ENCODE measurements around the gene CPLX1. TPM values are rescaled to one million over a fixed set of nuclear protein-coding genes. Genes with fewer than 3 reads are reported as not detected.

The CPLX1 gene
- total RNA-seq, 1 donor from 2014 or later = not detected

DNA sequence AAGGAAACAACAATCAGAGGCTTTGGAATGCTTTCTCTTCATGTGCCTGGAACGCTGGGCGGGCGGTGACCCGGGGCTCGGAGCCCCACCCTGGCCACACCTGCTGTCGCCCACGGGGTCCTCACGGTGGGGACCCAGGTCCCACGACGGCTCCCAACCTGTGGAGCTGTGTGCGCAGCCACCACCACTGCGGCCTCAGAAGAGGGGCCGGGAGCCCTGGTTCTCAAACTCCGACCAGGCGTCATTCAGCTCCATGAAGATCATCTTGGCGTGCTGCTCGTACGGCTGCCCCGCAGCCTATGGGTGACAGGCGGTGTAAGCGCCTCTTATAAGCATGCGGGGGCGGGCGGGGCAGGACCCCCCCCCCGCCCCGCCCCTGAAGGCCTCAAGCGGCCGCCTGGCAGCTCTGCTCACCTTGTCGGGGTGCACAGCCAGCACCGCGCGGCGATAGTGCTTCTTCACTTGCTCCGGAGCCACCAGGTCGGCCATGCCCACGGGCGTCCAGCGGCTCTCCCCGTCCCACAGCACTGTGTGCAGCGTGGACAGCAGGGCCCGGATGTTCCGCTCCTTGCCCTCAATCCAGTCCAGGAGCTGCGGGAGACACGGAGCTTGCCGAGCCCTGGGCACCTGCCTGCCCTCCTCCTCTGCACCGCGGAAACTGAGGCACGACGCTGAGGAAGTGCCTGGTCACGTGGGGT is 23.7 kb upstream of the CPLX1 start:
- H3K27me3 Mint-ChIP-seq (ENCODE audit: low read depth) = no peaks in the 10 kb centered on the region
- H3K4me3 Mint-ChIP-seq (ENCODE audit: unreplicated experiment) = no peak overlapping the region
- TF ChIP-seq, protein P1, sequence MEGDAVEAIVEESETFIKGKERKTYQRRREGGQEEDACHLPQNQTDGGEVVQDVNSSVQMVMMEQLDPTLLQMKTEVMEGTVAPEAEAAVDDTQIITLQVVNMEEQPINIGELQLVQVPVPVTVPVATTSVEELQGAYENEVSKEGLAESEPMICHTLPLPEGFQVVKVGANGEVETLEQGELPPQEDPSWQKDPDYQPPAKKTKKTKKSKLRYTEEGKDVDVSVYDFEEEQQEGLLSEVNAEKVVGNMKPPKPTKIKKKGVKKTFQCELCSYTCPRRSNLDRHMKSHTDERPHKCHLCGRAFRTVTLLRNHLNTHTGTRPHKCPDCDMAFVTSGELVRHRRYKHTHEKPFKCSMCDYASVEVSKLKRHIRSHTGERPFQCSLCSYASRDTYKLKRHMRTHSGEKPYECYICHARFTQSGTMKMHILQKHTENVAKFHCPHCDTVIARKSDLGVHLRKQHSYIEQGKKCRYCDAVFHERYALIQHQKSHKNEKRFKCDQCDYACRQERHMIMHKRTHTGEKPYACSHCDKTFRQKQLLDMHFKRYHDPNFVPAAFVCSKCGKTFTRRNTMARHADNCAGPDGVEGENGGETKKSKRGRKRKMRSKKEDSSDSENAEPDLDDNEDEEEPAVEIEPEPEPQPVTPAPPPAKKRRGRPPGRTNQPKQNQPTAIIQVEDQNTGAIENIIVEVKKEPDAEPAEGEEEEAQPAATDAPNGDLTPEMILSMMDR (IDR thresholded peaks at IDR 0.05) = no peak
- no peaks in the 10 kb centered on the region for H3K9me3 Mint-ChIP-seq (ENCODE audit: low read depth)
- no peak overlapping the region for H3K27ac Mint-ChIP-seq (ENCODE audit: unreplicated experiment)
- peaks cover 25% of the 10 kb centered on the region for H3K36me3 Mint-ChIP-seq (ENCODE audit: low read depth)
- peaks cover 5% of the 10 kb centered on the region for H3K4me1 Mint-ChIP-seq (ENCODE audit: low read depth)
- peak; percentile 87 for DNase-seq (ENCODE audit: low spot score)

DNA sequence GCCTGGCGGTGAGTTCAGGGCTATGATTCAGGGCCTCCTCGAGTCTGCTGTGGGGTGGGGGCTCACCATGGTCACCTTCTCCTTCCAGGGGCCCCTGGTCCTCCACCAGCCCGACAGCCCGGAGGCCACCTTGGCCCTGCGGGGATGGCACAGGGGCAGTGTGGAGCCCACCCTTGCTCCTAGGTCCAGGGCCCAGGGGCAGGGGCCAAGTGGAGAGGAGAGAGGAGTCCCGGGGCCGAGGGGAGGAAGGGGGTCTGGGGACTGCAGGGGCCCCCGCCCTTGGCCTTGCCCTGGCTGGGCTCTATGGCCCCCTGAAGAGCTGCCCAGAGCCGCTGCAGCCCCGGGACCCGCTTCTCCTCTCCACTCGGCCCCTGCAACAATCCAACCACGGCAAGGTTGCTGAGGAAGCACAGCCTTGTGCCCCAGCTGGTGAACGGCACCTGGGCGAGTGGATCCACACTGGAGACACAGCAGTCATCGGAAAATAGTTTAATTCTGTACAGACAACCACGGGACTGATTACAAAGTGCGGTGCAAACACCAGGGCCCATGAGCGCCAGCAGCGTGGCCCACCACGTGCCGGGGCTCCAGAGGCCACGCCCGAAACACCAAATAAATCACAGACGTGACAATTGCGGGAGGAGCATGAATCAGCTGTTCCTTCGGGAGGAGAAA is 23.0 kb upstream of the CPLX1 start:
- Mint-ChIP-seq H3K9me3 (ENCODE audit: low read depth) (no peaks in the 10 kb centered on the region), H3K4me1 (ENCODE audit: low read depth) (peaks cover 5% of the 10 kb centered on the region), H3K27me3 (ENCODE audit: low read depth) (no peaks in the 10 kb centered on the region), H3K4me3 (ENCODE audit: unreplicated experiment) (no peak overlapping the region), H3K27ac (ENCODE audit: unreplicated experiment) (no peak overlapping the region), H3K36me3 (ENCODE audit: low read depth) (peaks cover 22% of the 10 kb centered on the region)
- DNase-seq (ENCODE audit: low spot score) = peak; percentile 83
- TF ChIP-seq, protein P1 (IDR thresholded peaks at IDR 0.05) = no peak

DNA sequence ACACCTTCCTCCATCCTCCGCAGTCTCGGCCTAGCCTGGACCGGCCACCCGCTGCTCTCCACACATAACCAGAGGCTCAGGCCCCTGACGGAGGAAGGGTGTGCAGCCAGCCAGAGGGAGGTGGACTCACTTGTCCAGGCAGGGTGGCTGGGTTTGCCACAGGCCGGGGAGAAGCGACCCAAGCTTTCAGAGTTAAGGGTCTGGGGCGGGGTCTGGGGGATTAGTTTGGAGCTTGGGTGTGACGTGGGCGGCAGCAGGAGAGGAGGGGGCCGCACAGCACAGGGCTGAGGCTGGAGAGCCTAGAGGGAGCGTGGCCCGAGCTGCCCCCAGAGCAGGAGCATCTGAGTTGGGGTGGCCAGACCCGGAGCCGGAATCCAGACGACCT is 22.4 kb upstream of the CPLX1 start:
- peak; percentile 88 for DNase-seq (ENCODE audit: low spot score)
- Mint-ChIP-seq H3K4me1 (ENCODE audit: low read depth) (peaks cover 5% of the 10 kb centered on the region), H3K27ac (ENCODE audit: unreplicated experiment) (no peak overlapping the region), H3K9me3 (ENCODE audit: low read depth) (no peaks in the 10 kb centered on the region), H3K27me3 (ENCODE audit: low read depth) (no peaks in the 10 kb centered on the region), H3K36me3 (ENCODE audit: low read depth) (peaks cover 21% of the 10 kb centered on the region), H3K4me3 (ENCODE audit: unreplicated experiment) (no peak overlapping the region)
- TF ChIP-seq, protein P1 (IDR thresholded peaks at IDR 0.05) = no peak

DNA sequence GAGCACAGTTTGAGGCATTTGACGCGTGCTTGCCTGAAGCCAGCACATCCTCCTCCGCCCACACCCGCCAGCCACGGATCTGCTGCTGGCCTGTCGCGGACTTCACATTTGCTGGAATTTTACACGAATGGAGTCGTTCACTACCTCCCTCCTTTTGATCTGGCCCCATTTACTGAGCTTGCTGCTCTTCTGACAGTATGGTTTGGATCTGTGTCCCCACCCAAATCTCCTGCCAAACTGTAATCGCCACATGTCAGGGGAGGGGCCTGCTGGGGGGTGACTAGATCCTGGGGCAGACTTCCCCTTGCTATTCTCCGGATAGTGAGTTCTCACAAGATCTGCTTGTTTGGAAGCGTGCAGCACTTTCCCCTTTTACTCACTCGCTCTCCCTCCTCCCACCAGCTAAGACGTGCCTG is 19.9 kb upstream of the CPLX1 start:
- DNase-seq (ENCODE audit: low spot score) = peak; percentile 26
- Mint-ChIP-seq H3K27me3 (ENCODE audit: low read depth) (no peaks in the 10 kb centered on the region), H3K36me3 (ENCODE audit: low read depth) (peaks cover 18% of the 10 kb centered on the region), H3K4me3 (ENCODE audit: unreplicated experiment) (no peak overlapping the region), H3K9me3 (ENCODE audit: low read depth) (peaks cover 2% of the 10 kb centered on the region), H3K4me1 (ENCODE audit: low read depth) (peaks cover 5% of the 10 kb centered on the region), H3K27ac (ENCODE audit: unreplicated experiment) (no peak overlapping the region)
- TF ChIP-seq, protein P1 (IDR thresholded peaks at IDR 0.05) = no peak

DNA sequence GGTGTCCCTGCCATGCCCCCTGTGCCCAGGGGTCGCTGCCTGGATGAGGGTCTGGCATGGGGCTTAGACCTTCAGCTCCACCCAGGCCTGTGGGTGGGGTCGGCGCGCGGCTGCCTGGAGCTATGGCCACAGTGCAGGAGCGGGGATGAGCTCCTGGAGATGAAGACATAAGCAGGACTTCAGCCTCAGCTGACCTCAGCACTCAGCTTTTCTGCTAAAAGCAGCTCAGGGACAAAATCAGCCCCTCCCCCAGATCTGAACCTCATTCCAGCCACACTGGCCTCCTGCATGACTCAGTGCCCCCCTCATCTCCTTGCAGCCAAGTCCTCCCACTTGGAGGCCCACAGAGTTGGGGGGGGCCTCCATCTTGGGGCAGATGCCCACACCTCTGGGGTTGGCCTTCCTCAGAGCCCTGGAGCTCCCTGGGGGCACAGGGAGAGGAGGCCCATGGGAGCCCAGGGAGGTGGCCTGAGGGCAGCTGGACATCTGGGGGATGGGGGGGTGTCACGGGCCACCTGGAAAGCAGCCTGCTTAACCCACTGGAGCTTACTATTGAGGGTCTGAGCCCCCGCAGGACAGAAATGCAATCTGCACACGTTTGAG is 19.4 kb upstream of the CPLX1 start:
- H3K9me3 Mint-ChIP-seq (ENCODE audit: low read depth) = peaks cover 2% of the 10 kb centered on the region
- H3K27ac Mint-ChIP-seq (ENCODE audit: unreplicated experiment) = no peak overlapping the region
- no peak overlapping the region for H3K4me3 Mint-ChIP-seq (ENCODE audit: unreplicated experiment)
- H3K27me3 Mint-ChIP-seq (ENCODE audit: low read depth) = no peaks in the 10 kb centered on the region
- peaks cover 18% of the 10 kb centered on the region for H3K36me3 Mint-ChIP-seq (ENCODE audit: low read depth)
- H3K4me1 Mint-ChIP-seq (ENCODE audit: low read depth) = peaks cover 5% of the 10 kb centered on the region
- TF ChIP-seq, protein P1 (IDR thresholded peaks at IDR 0.05) = no peak
- peak; percentile 57 for DNase-seq (ENCODE audit: low spot score)

Measured in chondrocyte (in vitro differentiated cells).